DMS153 treated with DMSO at 0.1 percent for 48 hours (cell line): Measurements from ENCODE around the gene TRABD2B.

Experiments
- DNase-seq: peaks from one replicate; lab custom pipeline; 2025; ENCODE audit not compliant: unreplicated experiment; lab: John Stamatoyannopoulos, UW

The TRABD2B gene

DNA sequence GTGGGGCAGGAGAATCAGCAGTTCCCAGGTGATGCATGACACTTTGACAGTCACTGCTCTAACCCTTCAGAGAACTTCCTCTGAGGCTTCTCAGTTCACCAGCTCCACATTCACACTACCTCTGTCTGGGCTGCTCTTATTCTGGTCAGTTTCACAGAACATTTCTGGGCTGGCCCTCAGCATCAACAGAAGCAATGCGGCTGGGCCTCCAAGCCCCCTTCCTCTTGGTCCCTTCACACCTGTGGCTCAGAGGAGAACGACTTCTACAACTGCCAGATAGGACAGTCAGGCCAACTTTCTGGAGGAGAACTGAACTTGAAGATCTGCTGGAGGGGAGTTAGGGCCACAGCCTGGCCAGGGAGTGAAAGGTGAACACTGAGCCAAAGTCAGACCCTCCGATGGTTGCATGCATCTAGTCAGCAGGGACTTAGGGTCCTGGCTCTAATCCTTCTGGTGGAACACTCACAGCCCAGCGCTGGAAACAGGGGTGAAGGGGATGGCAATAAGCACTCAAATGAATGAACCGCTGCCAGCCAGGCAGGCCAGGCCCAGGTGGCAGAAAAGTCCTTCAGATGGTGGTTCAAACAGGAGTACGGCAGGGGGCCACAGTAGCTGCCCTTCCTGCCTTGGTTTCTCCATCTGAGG, 285.2 kb downstream of the TRABD2B start:
- DNase-seq: no peak

DNA sequence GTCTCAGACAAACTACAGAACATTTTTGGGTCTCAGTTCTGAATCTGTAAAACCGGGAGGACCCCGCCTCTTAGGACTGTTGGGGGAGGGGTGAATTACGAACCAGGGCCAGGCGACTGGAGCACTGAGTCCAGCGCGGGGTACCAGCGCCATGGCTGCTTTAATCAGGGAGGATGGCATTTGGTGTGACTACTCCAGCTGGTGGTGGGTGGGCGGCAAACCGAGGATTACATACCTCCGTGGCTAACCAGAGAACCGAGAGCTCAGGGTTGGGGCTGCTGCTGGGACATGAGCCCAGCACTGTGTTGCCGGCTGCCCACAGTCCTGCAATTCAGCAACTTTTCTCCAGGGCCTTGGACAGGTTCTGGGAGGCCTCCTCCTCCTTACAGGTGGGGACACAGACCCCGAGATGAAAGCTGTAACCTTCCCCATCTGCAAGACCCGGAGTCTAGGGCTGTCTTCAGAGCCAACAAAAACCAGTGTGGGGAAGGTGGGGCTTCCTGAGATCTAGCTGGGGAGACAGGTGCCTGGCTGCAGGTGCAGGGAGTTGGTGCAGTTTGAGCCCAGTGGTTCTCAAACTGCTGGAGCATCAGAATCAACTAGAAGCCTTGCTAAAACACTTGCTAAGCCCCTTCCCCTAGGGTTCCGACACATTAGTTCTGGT, 285.9 kb downstream of the TRABD2B start:
- no peak for DNase-seq
